ENCODE measurements around the gene CSF1. TPM values are rescaled to one million over a fixed set of nuclear protein-coding genes. Genes with fewer than 3 reads are reported as not detected.
A peak's percentile ranks its signal among the peaks of the same experiment; 100 is the strongest.

The CSF1 gene
- total and polyA plus RNA-seq, 2 experiments from 2014 or later, result 9.1 to 19.1 TPM

DNA sequence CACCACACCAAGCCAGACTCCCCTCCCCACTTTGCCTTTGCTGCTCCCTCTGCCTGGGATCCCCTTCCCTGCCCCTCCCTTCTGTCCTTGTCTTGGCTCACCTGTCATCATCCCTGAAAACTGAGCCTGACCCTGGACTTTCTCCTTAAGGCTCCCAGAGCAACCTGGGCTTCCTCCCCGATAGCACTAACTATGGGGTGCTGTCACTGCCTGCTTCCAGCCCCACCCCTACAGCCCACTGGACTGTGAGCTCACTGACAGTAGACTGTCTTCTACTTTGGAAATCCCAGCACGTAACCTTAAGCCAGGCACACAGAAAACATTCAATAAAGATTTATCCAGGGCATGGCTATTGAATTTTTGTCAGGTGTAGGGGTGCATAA lies 9.5 kb upstream of the CSF1 start:
- no peaks in the 10 kb centered on the region for H3K4me1 ChIP-seq (ENCODE audit: insufficient read depth)
- H3K27ac ChIP-seq, result no peak overlapping the region
- H3K4me3 ChIP-seq, result no peak overlapping the region
- no peaks in the 10 kb centered on the region for H3K27me3 ChIP-seq
- H3K9me2 ChIP-seq (replicated peaks; ENCODE audit: insufficient read depth), result no peaks in the 10 kb centered on the region
- H3K79me2 ChIP-seq, result no peaks in the 10 kb centered on the region
- no peak for DNase-seq (ENCODE audit: low spot score)
- no peak overlapping the region for H3K4me2 ChIP-seq
- whole genome bisulfite sequencing (ENCODE audit: low lambda C conversion rate, missing lambda C conversion rate), result 90% methylated on average over 2 of the region's 2 CpGs
- no peaks in the 10 kb centered on the region for H3K9me3 ChIP-seq (ENCODE audit: low read depth)
- no peaks in the 10 kb centered on the region for H4K20me1 ChIP-seq (ENCODE audit: insufficient read depth, poor library complexity, severe bottlenecking)
- TF ChIP-seq EZH2 (IDR thresholded peaks at IDR 0.05; ENCODE audit: borderline replicate concordance) (no peak), EZH2phosphoT487 (IDR thresholded peaks at IDR 0.05; ENCODE audit: low read depth, severe bottlenecking, unreplicated experiment) (no peak)
- TF ChIP-seq, protein P1, sequence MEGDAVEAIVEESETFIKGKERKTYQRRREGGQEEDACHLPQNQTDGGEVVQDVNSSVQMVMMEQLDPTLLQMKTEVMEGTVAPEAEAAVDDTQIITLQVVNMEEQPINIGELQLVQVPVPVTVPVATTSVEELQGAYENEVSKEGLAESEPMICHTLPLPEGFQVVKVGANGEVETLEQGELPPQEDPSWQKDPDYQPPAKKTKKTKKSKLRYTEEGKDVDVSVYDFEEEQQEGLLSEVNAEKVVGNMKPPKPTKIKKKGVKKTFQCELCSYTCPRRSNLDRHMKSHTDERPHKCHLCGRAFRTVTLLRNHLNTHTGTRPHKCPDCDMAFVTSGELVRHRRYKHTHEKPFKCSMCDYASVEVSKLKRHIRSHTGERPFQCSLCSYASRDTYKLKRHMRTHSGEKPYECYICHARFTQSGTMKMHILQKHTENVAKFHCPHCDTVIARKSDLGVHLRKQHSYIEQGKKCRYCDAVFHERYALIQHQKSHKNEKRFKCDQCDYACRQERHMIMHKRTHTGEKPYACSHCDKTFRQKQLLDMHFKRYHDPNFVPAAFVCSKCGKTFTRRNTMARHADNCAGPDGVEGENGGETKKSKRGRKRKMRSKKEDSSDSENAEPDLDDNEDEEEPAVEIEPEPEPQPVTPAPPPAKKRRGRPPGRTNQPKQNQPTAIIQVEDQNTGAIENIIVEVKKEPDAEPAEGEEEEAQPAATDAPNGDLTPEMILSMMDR (IDR thresholded peaks at IDR 0.05; ENCODE audit: poor library complexity), result no peak
- H3K36me3 ChIP-seq (replicated peaks; ENCODE audit: insufficient read depth, low read depth), result no peaks in the 10 kb centered on the region
- H2AFZ ChIP-seq, result no peak overlapping the region

DNA sequence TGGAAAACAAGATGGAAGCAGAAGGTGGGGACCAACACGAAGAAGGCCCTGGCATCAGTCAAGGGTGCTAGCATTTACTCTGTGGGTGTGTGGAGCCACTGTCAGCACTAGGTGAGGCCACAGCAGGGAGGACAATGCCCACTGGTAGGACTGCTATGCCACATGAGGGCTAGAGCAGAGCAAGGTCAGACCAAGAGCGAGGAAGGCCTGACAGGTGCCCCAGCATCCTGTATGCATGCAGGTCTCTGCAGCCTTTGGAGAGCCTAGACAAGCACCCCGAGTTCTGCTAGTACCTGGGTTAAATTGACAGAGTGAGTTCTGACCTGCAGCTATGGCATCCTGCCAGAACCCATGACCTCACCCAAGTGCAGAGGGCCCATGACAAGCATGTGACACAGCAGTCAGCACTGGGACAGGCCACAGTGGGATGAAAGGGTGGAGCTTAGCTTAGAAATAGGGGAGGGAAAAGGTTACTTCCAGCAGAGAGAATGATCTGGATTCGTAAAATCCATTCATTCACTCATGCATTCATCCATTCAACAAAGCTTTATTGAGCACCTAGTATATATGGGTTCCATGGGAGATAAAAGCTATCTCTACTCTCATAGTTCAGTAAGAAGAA lies 9.0 kb upstream of the CSF1 start:
- H3K9me2 ChIP-seq (replicated peaks; ENCODE audit: insufficient read depth), result no peaks in the 10 kb centered on the region
- TF ChIP-seq EZH2 (IDR thresholded peaks at IDR 0.05; ENCODE audit: borderline replicate concordance) (no peak), EZH2phosphoT487 (IDR thresholded peaks at IDR 0.05; ENCODE audit: low read depth, severe bottlenecking, unreplicated experiment) (no peak)
- TF ChIP-seq, protein P1 (IDR thresholded peaks at IDR 0.05; ENCODE audit: poor library complexity), result no peak
- WGBS (ENCODE audit: low lambda C conversion rate, missing lambda C conversion rate), result 88% methylated on average over 4 of the region's 4 CpGs
- no peaks in the 10 kb centered on the region for H3K27me3 ChIP-seq
- no peak overlapping the region for H3K4me3 ChIP-seq
- H3K4me1 ChIP-seq (ENCODE audit: insufficient read depth), result no peaks in the 10 kb centered on the region
- H3K36me3 ChIP-seq (replicated peaks; ENCODE audit: insufficient read depth, low read depth), result no peaks in the 10 kb centered on the region
- no peaks in the 10 kb centered on the region for H4K20me1 ChIP-seq (ENCODE audit: insufficient read depth, poor library complexity, severe bottlenecking)
- peak; percentile 77 for DNase-seq (ENCODE audit: low spot score)
- no peaks in the 10 kb centered on the region for H3K9me3 ChIP-seq (ENCODE audit: low read depth)
- H3K27ac ChIP-seq, result no peak overlapping the region
- H3K4me2 ChIP-seq, result no peak overlapping the region
- no peaks in the 10 kb centered on the region for H3K79me2 ChIP-seq
- no peak overlapping the region for H2AFZ ChIP-seq

DNA sequence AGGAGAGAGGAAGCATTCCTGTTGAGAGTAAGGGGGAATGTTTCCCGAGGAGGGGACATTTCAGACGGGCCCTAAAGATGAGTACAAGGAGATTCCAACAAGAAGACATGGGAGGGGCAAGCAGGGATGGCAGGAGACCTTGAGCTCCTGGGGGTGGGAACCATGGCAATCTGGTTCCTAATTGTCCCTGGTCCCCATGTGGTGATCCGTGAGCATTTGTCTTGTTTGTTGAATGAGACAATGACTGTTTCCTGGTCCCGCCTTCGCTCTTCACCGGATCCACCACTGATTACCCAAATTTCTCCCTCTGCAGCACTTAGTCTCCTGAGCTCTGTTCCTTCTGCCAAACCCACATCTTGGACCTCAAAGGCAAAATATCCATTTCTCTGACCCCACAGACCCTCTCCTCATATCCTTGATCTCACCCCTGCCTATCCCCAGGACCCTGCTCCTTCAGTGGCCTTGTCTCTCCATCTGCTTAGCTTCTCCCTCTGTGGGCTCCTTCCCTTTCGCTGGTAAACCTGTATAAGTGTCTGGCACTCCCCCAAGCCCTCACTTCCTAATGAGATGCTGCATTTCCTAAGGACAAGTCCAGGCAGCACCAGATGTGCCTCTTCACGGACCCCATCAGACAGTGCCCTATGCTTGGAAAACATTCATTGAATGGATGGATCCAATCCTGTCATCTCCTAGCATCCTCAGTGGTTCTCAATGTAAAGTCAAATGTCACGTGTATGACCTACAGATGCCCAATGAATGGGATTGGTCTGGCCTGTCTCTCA lies 8.3 kb upstream of the CSF1 start:
- 84% methylated on average over 9 of the region's 9 CpGs for WGBS (ENCODE audit: low lambda C conversion rate, missing lambda C conversion rate)
- H3K79me2 ChIP-seq, result no peaks in the 10 kb centered on the region
- H4K20me1 ChIP-seq (ENCODE audit: insufficient read depth, poor library complexity, severe bottlenecking), result no peaks in the 10 kb centered on the region
- no peak overlapping the region for H2AFZ ChIP-seq
- H3K27ac ChIP-seq, result no peak overlapping the region
- H3K27me3 ChIP-seq, result peaks cover 3% of the 10 kb centered on the region
- TF ChIP-seq, protein P1 (IDR thresholded peaks at IDR 0.05; ENCODE audit: poor library complexity), result no peak
- no peak for TF ChIP-seq EZH2 (IDR thresholded peaks at IDR 0.05; ENCODE audit: borderline replicate concordance)
- no peak for TF ChIP-seq EZH2phosphoT487 (IDR thresholded peaks at IDR 0.05; ENCODE audit: low read depth, severe bottlenecking, unreplicated experiment)
- H3K9me3 ChIP-seq (ENCODE audit: low read depth), result no peaks in the 10 kb centered on the region
- H3K4me2 ChIP-seq, result no peak overlapping the region
- no peaks in the 10 kb centered on the region for H3K9me2 ChIP-seq (replicated peaks; ENCODE audit: insufficient read depth)
- H3K4me3 ChIP-seq, result no peak overlapping the region
- DNase-seq (ENCODE audit: low spot score), result no peak
- no peaks in the 10 kb centered on the region for H3K36me3 ChIP-seq (replicated peaks; ENCODE audit: insufficient read depth, low read depth)
- H3K4me1 ChIP-seq (ENCODE audit: insufficient read depth), result no peaks in the 10 kb centered on the region
